Measurements from ENCODE around the gene FIZ1. TPM values are rescaled to one million over a fixed set of nuclear protein-coding genes. Genes with fewer than 3 reads are reported as not detected.

Gene FIZ1
- total RNA-seq, 1 donor: 2.2 TPM

Other genes with a start within 250 kb of the FIZ1 start
- gene COX6B2, start 244.8 kb downstream of the FIZ1 start, total RNA-seq: not detected
- not detected for gene GARIN5B, start 236.3 kb downstream of the FIZ1 start, total RNA-seq
- 0.10 TPM for gene IL11, start 229.1 kb downstream of the FIZ1 start, total RNA-seq
- not detected for gene TMEM190, start 222.7 kb downstream of the FIZ1 start, total RNA-seq
- 1.9 TPM for gene TMEM238, start 215.2 kb downstream of the FIZ1 start, total RNA-seq
- 605 TPM for gene RPL28, start 213.6 kb downstream of the FIZ1 start, total RNA-seq
- gene UBE2S, start 191.7 kb downstream of the FIZ1 start, total RNA-seq: 20.7 TPM
- not detected for gene SHISA7, start 156.2 kb downstream of the FIZ1 start, total RNA-seq
- 4.5 TPM for gene ISOC2, start 137.9 kb downstream of the FIZ1 start, total RNA-seq
- gene C19orf85, start 134.8 kb downstream of the FIZ1 start, total RNA-seq: not detected
- 3.5 TPM for gene ZNF628, start 122.9 kb downstream of the FIZ1 start, total RNA-seq
- 1.9 TPM for gene NAT14, start 114.3 kb downstream of the FIZ1 start, total RNA-seq
- 0.10 TPM for gene SSC5D, start 111.1 kb downstream of the FIZ1 start, total RNA-seq
- not detected for gene SBK2, start 62.4 kb downstream of the FIZ1 start, total RNA-seq
- not detected for gene SBK3, start 54.0 kb downstream of the FIZ1 start, total RNA-seq
- gene ZNF579, start 18.7 kb downstream of the FIZ1 start, total RNA-seq: 2.7 TPM
- gene ZNF524, start 771 bp upstream of the FIZ1 start, total RNA-seq: 9.6 TPM
- gene ZNF865, start 6.1 kb upstream of the FIZ1 start, total RNA-seq: 3.3 TPM
- gene ZNF784, start 25.0 kb upstream of the FIZ1 start, total RNA-seq: 6.3 TPM
- 14.4 TPM for gene ZNF580, start 41.5 kb upstream of the FIZ1 start, total RNA-seq
- 19.0 TPM for gene ZNF581, start 44.1 kb upstream of the FIZ1 start, total RNA-seq
- 1.9 TPM for gene CCDC106, start 48.7 kb upstream of the FIZ1 start, total RNA-seq
- 55.6 TPM for gene U2AF2, start 55.5 kb upstream of the FIZ1 start, total RNA-seq
- gene EPN1, start 75.7 kb upstream of the FIZ1 start, total RNA-seq: 23.5 TPM
- gene NLRP9, start 138.9 kb upstream of the FIZ1 start, total RNA-seq: not detected
- gene RFPL4A, start 159.6 kb upstream of the FIZ1 start, total RNA-seq: not detected
- gene RFPL4AL1, start 169.6 kb upstream of the FIZ1 start, total RNA-seq: not detected
- under 0.01 TPM for gene NLRP11, start 232.5 kb upstream of the FIZ1 start, total RNA-seq
- not detected for gene NLRP4, start 237.0 kb upstream of the FIZ1 start, total RNA-seq

All from mononuclear cell (primary cell).